Measurements from ENCODE around the gene CNTRL. TPM values are rescaled to one million over a fixed set of nuclear protein-coding genes. Genes with fewer than 3 reads are reported as not detected.
A peak's percentile ranks its signal among the peaks of the same experiment; 100 is the strongest.
"Not testable (repeated sequence)": the region's sequence is repeated elsewhere in the genome, so short reads cannot be mapped to it uniquely, and the experiment has no call there.

The CNTRL gene, protein sequence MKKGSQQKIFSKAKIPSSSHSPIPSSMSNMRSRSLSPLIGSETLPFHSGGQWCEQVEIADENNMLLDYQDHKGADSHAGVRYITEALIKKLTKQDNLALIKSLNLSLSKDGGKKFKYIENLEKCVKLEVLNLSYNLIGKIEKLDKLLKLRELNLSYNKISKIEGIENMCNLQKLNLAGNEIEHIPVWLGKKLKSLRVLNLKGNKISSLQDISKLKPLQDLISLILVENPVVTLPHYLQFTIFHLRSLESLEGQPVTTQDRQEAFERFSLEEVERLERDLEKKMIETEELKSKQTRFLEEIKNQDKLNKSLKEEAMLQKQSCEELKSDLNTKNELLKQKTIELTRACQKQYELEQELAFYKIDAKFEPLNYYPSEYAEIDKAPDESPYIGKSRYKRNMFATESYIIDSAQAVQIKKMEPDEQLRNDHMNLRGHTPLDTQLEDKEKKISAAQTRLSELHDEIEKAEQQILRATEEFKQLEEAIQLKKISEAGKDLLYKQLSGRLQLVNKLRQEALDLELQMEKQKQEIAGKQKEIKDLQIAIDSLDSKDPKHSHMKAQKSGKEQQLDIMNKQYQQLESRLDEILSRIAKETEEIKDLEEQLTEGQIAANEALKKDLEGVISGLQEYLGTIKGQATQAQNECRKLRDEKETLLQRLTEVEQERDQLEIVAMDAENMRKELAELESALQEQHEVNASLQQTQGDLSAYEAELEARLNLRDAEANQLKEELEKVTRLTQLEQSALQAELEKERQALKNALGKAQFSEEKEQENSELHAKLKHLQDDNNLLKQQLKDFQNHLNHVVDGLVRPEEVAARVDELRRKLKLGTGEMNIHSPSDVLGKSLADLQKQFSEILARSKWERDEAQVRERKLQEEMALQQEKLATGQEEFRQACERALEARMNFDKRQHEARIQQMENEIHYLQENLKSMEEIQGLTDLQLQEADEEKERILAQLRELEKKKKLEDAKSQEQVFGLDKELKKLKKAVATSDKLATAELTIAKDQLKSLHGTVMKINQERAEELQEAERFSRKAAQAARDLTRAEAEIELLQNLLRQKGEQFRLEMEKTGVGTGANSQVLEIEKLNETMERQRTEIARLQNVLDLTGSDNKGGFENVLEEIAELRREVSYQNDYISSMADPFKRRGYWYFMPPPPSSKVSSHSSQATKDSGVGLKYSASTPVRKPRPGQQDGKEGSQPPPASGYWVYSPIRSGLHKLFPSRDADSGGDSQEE (N-terminal part only)
- total RNA-seq (100 to 1,000 TPM; 119 to 122 TPM), polyA plus RNA-seq (10 to 100 TPM in 1 of 2 donors, 1 to 10 TPM in 1; 1.5 to 38.0 TPM)

DNA sequence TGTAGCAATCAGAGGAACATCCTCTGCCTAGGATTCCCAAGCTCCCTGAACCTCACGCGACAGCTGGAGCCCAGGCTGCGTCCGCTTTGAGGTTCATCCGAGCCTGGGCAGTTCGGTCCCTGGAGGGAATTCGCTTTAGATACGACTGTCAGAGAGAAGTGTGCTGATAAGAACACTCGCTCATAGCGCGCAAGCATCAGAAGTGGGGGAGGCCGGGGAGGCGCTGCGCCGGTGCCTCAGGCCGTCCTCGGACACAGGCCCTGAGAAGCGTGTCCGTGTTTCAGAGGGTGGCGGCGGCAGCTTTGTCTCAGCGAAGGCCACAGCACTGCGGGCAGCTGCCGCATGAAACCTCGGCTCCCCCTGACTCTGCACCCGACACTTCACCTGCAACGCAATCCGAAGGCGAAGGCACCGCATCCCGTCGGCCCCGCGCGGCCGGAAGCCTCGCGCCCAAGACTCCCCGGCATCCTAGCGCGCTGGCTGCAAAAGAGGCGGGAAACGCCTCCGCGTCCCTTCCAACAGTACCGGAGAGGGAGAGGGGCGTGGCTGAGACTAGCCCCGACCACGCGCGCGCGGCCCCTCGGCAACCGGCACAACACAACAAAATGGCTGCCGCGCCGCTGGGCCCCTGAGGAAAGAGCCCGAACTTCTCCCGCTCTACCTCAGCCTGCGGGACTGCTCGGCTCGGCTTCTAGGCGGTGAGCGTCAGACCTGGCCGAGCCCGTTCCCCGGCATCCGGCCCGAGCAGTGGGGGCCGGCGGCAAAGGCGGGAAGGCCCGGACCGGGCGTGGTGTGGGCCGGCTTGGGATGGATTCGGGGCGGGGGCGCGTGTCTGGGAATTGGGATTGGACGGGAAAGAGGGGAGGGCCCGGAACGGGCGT, at the start of gene CNTRL:
Gene CNTRL (plus strand): TSS at position 586 of the 881 bp plus-strand sequence. CDS start 13,372 bp downstream, outside the sequence.
- peak within 1 kb of the TSS; percentile 72 to 87 for H3K4me3 ChIP-seq (ENCODE audit: low read length in 2 of 2)
- no peaks in the 10 kb centered on the region for H3K9me3 ChIP-seq (ENCODE audit: control insufficient read depth in 1 of 2, low read length in 2 of 2)
- CTCF ChIA-PET (ENCODE audit: partially characterized antibody): interaction anchor here (1.3 to 10.7 kb wide), 6 partner anchors 13 to 319 kb away, joined by 3 to 106 read pairs (median 7); no protein-coding TSS in a partner anchor
- Mint-ChIP-seq H3K4me1 (peaks cover 34 to 67% (median 53%) of the 10 kb centered on the region in 4 donors), H3K36me3 (peaks cover 0 to 15% of the 10 kb centered on the region in 2 donors), H3K27ac (peak within 1 kb of the TSS; percentile 78 to 99 (median 98)), H3K9me3 (no peaks in the 10 kb centered on the region), H3K27me3 (no peaks in the 10 kb centered on the region), H3K4me3 (peak within 1 kb of the TSS; percentile 82 to 100 (median 98))
- H3K27ac ChIP-seq (ENCODE audit: low read depth, low read length): peak within 1 kb of the TSS; percentile 90
- peak; percentile 81 to 92 (median 84) for DNase-seq
- no peaks in the 10 kb centered on the region for H3K27me3 ChIP-seq (ENCODE audit: insufficient read depth, low read length)
- H3K4me1 ChIP-seq (ENCODE audit: insufficient read depth, low read length): peaks cover 37% of the 10 kb centered on the region
- no peaks in the 10 kb centered on the region for H3K36me3 ChIP-seq (ENCODE audit: insufficient read depth, low read length)
- POLR2A ChIA-PET (ENCODE audit: partially characterized antibody): interaction anchor here (0.9 to 2.8 kb wide), 10 partner anchors 21 to 360 kb away, joined by 3 to 14 read pairs (median 4); partner anchors contain the start of genes FBXW2, MEGF9 and RAB14
- intact Hi-C loops (cut with micrococcal nuclease): loop anchor here (1.0 to 5.0 kb wide), 5 partner anchors 47 to 319 kb away; partner anchors contain the start of gene RAB14

DNA sequence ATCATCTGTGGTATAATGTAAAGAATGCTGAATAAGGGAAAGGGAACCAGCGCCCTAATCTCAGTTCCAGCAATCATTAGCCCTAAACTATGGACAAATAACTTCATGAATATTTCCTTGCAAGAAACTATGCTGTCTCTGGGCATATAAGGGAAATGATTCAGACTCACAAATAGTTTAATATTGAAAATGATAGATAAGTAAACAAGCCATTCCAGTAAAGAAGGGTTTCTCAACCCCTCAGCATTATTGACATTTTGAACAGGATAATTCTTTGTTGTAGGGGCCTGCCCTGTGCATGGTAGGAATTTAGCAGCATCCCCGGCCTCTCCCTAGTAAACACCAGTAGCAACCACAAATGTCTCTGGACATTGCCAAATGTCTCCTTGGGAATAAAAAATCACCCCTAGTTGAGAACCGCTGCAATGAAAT, 48.5 kb upstream of the CNTRL start:
- no peaks in the 10 kb centered on the region for H3K27me3 ChIP-seq (ENCODE audit: insufficient read depth, low read length)
- Mint-ChIP-seq H3K4me1 (no peaks in the 10 kb centered on the region), H3K4me3 (no peak overlapping the region), H3K27me3 (no peaks in the 10 kb centered on the region), H3K9me3 (peaks cover 0 to 5% (median 0%) of the 10 kb centered on the region in 8 donors), H3K36me3 (peaks cover 0 to 5% of the 10 kb centered on the region in 2 donors), H3K27ac (no peak overlapping the region)
- DNase-seq: no peak
- intact Hi-C loops (cut with micrococcal nuclease): no loop called here
- ChIA-PET POLR2A (ENCODE audit: partially characterized antibody) (no interaction called here), CTCF (ENCODE audit: partially characterized antibody) (no interaction called here)
- no peaks in the 10 kb centered on the region for H3K36me3 ChIP-seq (ENCODE audit: insufficient read depth, low read length)
- no peaks in the 10 kb centered on the region for H3K4me1 ChIP-seq (ENCODE audit: insufficient read depth, low read length)
- H3K4me3 ChIP-seq (ENCODE audit: low read length in 2 of 2): no peak overlapping the region
- no peak overlapping the region for H3K27ac ChIP-seq (ENCODE audit: low read depth, low read length)
- H3K9me3 ChIP-seq (ENCODE audit: control insufficient read depth in 1 of 2, low read length in 2 of 2): no peaks in the 10 kb centered on the region

DNA sequence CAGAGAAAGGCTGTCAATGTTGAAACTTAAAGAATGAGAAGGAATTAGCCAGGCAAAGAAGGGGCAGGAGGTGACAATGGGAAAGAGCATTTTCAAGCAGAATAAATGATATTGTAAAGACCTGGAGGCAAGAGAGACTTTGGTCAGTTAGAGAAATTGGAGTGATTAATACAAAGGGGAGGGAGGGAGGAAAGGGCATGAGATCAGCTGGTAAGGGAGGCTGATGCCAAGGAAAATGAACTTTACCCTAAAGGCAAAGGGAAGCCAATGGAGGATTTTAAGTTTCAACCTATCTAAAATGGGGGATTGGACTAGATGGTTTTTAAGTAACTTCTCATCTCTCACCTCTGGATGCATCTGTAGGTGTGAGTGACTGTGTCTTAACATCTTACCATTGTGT, 48.0 kb upstream of the CNTRL start:
- no peaks in the 10 kb centered on the region for H3K36me3 ChIP-seq (ENCODE audit: insufficient read depth, low read length)
- H3K27ac Mint-ChIP-seq: peak overlapping the region in 1 of 7 donors; percentile 2
- peaks cover 0 to 5% of the 10 kb centered on the region in 2 donors for H3K36me3 Mint-ChIP-seq
- H3K4me3 Mint-ChIP-seq: no peak overlapping the region
- ChIA-PET CTCF (ENCODE audit: partially characterized antibody) (no interaction called here), POLR2A (ENCODE audit: partially characterized antibody) (no interaction called here)
- no peak overlapping the region for H3K4me3 ChIP-seq (ENCODE audit: low read length in 2 of 2)
- no peaks in the 10 kb centered on the region for H3K4me1 ChIP-seq (ENCODE audit: insufficient read depth, low read length)
- no peaks in the 10 kb centered on the region for H3K4me1 Mint-ChIP-seq
- intact Hi-C loops (cut with micrococcal nuclease): no loop called here
- H3K27me3 ChIP-seq (ENCODE audit: insufficient read depth, low read length): no peaks in the 10 kb centered on the region
- no peaks in the 10 kb centered on the region for H3K9me3 ChIP-seq (ENCODE audit: control insufficient read depth in 1 of 2, low read length in 2 of 2)
- DNase-seq: no peak
- no peak overlapping the region for H3K27ac ChIP-seq (ENCODE audit: low read depth, low read length)
- no peaks in the 10 kb centered on the region for H3K27me3 Mint-ChIP-seq
- H3K9me3 Mint-ChIP-seq: peaks cover 0 to 5% (median 0%) of the 10 kb centered on the region in 8 donors

DNA sequence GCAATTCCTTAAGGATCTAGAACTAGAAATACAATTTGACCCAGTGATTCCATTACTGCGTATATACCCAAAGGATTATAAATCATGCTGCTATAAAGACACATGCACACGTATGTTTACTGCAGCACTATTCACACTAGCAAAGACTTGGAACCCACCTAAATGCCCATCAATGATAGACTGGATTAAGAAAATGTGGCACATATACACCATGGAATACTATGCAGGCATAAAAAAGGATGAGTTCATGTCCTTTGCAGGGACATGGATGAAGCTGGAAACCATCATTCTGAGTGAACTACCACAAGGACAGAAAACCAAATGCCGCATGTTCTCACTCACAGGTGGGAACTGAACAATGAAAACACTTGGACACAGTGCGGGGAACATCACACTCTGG, 46.5 kb upstream of the CNTRL start:
- H3K4me3 Mint-ChIP-seq; CTCF ChIA-PET (ENCODE audit: partially characterized antibody); H3K36me3 Mint-ChIP-seq; H3K27me3 Mint-ChIP-seq; H3K9me3 ChIP-seq (ENCODE audit: control insufficient read depth in 1 of 2, low read length in 2 of 2); H3K27me3 ChIP-seq (ENCODE audit: insufficient read depth, low read length); H3K4me3 ChIP-seq (ENCODE audit: low read length in 2 of 2); intact Hi-C loops (cut with micrococcal nuclease); POLR2A ChIA-PET (ENCODE audit: partially characterized antibody); H3K4me1 Mint-ChIP-seq; H3K9me3 Mint-ChIP-seq; H3K4me1 ChIP-seq (ENCODE audit: insufficient read depth, low read length); H3K36me3 ChIP-seq (ENCODE audit: insufficient read depth, low read length); H3K27ac Mint-ChIP-seq; H3K27ac ChIP-seq (ENCODE audit: low read depth, low read length); DNase-seq: not testable (repeated sequence)

DNA sequence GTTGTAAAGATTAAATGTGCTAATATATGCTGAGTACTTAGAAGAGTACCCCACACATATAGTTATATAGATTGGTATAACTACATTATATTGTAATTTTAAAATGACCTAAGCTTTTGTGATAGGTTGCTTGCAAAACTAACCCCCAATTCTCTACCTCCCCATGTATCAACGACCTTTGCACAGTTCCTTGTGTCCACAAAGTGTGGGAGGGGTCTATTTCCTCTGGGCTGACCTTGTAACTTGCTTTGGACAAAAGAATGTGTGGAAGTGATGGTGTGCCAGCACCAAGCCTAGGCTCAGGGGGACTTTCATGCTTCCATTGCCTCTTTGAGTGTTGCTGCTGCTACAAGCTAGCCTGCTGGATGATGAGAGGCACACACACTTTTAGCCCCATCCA, 45.3 kb upstream of the CNTRL start:
- H3K9me3 Mint-ChIP-seq: peaks cover 0 to 5% (median 0%) of the 10 kb centered on the region in 8 donors
- no peak for DNase-seq
- Histone ChIP-seq H3K4me1 (ENCODE audit: insufficient read depth, low read length) (no peaks in the 10 kb centered on the region), H3K4me3 (ENCODE audit: low read length in 2 of 2) (no peak overlapping the region), H3K27ac (ENCODE audit: low read depth, low read length) (no peak overlapping the region), H3K27me3 (ENCODE audit: insufficient read depth, low read length) (no peaks in the 10 kb centered on the region), H3K36me3 (ENCODE audit: insufficient read depth, low read length) (no peaks in the 10 kb centered on the region), H3K9me3 (ENCODE audit: control insufficient read depth in 1 of 2, low read length in 2 of 2) (no peaks in the 10 kb centered on the region)
- intact Hi-C loops (cut with micrococcal nuclease): no loop called here
- ChIA-PET CTCF (ENCODE audit: partially characterized antibody) (interaction anchor here (0.8 kb wide), 1 partner anchor 42 kb away, joined by 3 read pairs; no protein-coding TSS in a partner anchor), POLR2A (ENCODE audit: partially characterized antibody) (no interaction called here)
- H3K36me3 Mint-ChIP-seq: peaks cover 0 to 5% of the 10 kb centered on the region in 2 donors
- no peak overlapping the region for H3K27ac Mint-ChIP-seq
- H3K27me3 Mint-ChIP-seq: no peaks in the 10 kb centered on the region
- H3K4me3 Mint-ChIP-seq: no peak overlapping the region
- H3K4me1 Mint-ChIP-seq: no peaks in the 10 kb centered on the region

DNA sequence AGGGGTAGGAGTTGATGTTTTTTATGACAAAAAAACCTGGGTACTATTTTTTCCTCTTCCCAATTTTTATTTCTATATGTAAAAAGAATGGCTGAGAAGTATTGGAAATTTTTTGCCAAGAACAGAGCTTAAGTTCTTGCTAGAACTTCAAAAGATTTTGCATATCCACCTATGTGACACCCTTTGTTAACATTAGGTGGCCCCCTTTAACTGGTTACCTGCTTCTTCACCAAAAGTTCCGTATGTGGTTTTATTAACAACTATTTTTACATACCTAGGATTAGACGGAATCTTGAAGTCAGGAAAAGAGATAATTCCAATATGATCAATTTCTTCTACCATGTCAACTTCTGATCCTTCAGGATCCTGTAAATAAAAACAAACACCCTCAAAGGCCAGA, 40.2 kb upstream of the CNTRL start:
- Mint-ChIP-seq H3K4me3 (no peak overlapping the region), H3K4me1 (no peaks in the 10 kb centered on the region), H3K9me3 (peaks cover 0 to 3% (median 0%) of the 10 kb centered on the region in 8 donors), H3K27ac (no peak overlapping the region), H3K27me3 (no peaks in the 10 kb centered on the region), H3K36me3 (peaks cover 4 to 6% of the 10 kb centered on the region in 2 donors)
- Histone ChIP-seq H3K4me3 (ENCODE audit: low read length in 2 of 2) (no peak overlapping the region), H3K36me3 (ENCODE audit: insufficient read depth, low read length) (no peaks in the 10 kb centered on the region), H3K27me3 (ENCODE audit: insufficient read depth, low read length) (no peaks in the 10 kb centered on the region), H3K4me1 (ENCODE audit: insufficient read depth, low read length) (no peaks in the 10 kb centered on the region), H3K27ac (ENCODE audit: low read depth, low read length) (no peak overlapping the region), H3K9me3 (ENCODE audit: control insufficient read depth in 1 of 2, low read length in 2 of 2) (no peaks in the 10 kb centered on the region)
- intact Hi-C loops (cut with micrococcal nuclease): no loop called here
- DNase-seq: no peak
- CTCF ChIA-PET (ENCODE audit: partially characterized antibody): interaction anchor here (0.6 kb wide), 1 partner anchor 290 kb away, joined by 3 read pairs; no protein-coding TSS in a partner anchor
- POLR2A ChIA-PET (ENCODE audit: partially characterized antibody): no interaction called here

All from CD4-positive, alpha-beta memory T cell (primary cell).